ENCODE measurements around the gene ACVR2B.
"Not testable (repeated sequence)": the region's sequence is repeated elsewhere in the genome, so short reads cannot be mapped to it uniquely, and the experiment has no call there.

ACVR2B gene

DNA sequence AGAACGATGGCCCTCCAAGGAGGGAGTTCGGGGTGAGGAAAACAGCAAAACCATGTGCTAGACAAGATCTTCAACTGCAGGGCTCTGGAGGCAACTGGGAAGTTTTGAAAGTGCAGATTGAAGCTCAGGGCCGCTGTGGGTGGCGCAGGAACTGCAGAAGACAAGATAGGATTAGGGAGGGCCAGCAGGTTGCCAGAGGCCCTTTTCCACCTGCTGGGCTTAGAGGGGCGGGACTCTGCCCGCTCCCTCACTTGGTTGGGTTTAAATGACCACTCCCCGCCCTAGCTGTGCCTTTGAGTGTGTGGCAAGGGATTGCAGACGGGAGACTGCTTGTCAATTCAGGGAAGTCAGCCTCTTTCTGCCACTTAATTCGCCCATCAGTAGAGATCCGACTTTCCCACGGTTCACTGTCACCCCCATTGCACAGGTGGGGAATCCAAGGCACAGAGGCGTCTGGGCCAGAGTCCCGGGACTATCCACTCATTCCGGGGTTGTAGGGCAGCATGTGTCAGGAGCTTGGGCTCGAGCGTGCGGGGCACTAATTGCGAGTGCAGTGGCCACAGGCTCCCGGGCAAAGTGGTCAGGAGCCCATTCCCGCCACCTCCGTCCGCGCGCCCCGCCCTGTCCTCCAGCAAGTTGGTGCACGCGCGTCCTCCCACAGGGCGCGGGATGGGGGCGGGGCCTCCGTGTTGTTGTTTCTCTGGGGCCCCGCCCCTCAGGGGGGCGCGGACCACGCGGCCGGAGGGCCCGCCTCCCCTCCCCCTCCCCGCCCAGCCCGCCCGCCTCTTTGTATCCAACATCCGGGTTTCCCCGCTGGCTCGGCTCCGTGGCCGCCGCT is at the start of gene ACVR2B:
Gene ACVR2B (plus strand): TSS at position 816 of the 838 bp plus-strand sequence. CDS start 433 bp downstream, outside the sequence.
- peaks cover 10% of the 10 kb centered on the region for H3K27me3 Mint-ChIP-seq
- peak; percentile 80 for DNase-seq
- H3K27ac Mint-ChIP-seq, result peak within 1 kb of the TSS; percentile 87
- H3K4me1 Mint-ChIP-seq (ENCODE audit: low read depth), result peaks cover 17% of the 10 kb centered on the region
- peaks cover 4% of the 10 kb centered on the region for H3K9me3 Mint-ChIP-seq
- H3K4me3 Mint-ChIP-seq, result peak within 1 kb of the TSS; percentile 87
- peaks cover 3% of the 10 kb centered on the region for H3K36me3 Mint-ChIP-seq (ENCODE audit: low read depth)

DNA sequence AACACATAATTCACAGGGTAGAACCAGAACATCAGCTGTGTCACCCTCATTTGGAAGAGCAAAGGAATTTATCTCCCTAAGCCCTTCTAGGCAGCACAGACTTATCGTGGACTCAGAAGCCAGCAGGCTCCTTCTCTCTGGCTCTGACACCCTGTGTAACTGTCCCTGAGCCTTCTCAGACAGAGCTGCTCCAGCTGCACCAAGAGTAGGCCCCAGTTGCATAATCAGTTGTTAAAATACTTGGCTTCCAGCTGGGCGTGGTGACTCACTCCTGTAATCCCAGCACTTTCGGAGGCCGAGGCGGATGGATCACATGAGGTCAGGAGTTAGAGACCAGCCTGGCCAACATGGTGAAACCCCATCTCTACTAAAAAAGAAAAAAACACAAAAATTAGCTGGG is 49.4 kb upstream of the ACVR2B start:
- H3K27ac Mint-ChIP-seq, result no peak overlapping the region

DNA sequence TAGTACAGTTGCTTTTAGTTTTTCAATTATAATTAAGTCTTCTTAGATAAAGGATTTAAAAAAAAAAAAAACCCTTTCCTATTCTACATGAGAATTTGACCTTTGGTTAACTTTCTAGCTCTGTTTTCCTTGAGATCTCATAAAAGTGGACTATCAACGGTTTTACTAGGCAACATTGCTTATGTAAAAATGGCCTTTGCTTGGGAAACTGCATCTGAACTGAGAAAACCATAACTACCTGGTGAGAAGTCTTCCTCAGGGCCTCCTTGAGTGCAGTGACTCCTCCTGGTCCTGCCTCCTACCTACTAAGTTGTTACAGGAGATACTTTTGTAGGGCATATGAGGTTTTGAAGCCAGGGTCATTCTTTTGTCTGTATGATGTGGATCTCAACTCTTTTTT is 42.1 kb upstream of the ACVR2B start:
- no peaks in the 10 kb centered on the region for H3K4me1 Mint-ChIP-seq (ENCODE audit: low read depth)
- DNase-seq, result no peak
- H3K27me3 Mint-ChIP-seq, result no peaks in the 10 kb centered on the region
- no peaks in the 10 kb centered on the region for H3K9me3 Mint-ChIP-seq
- no peak overlapping the region for H3K4me3 Mint-ChIP-seq
- no peaks in the 10 kb centered on the region for H3K36me3 Mint-ChIP-seq (ENCODE audit: low read depth)
- H3K27ac Mint-ChIP-seq, result no peak overlapping the region

More for the DNA sequence above, 49.4 kb upstream of the ACVR2B start:
- no peak for DNase-seq
- Mint-ChIP-seq H3K27me3 (no peaks in the 10 kb centered on the region), H3K4me1 (ENCODE audit: low read depth) (no peaks in the 10 kb centered on the region), H3K36me3 (ENCODE audit: low read depth) (peaks cover 56% of the 10 kb centered on the region), H3K9me3 (peaks cover 2% of the 10 kb centered on the region), H3K4me3 (no peak overlapping the region)

DNA sequence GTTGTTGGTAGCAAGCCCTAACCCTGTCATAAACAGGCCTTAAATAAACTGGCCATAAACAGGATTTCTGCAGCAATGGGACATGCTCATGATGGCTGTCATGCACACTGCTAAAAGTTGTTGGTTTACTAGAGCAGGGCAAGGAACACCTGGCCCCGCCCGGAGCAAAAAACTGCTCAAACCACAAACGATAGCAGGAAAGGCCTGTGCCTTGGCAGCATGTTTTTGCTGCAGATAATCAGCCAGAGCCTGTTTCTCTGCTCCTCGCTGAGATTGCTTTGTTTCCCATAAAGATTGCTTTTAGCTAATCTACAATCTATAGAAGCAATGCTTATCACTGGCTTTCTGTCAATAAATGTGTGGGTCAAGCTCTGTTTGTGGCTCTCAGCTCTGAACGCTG is 32.9 kb upstream of the ACVR2B start:
- DNase-seq; H3K27me3 Mint-ChIP-seq; H3K4me3 Mint-ChIP-seq; H3K9me3 Mint-ChIP-seq; H3K27ac Mint-ChIP-seq; H3K36me3 Mint-ChIP-seq (ENCODE audit: low read depth): not testable (repeated sequence)
- peaks cover 22% of the 10 kb centered on the region for H3K4me1 Mint-ChIP-seq (ENCODE audit: low read depth)

DNA sequence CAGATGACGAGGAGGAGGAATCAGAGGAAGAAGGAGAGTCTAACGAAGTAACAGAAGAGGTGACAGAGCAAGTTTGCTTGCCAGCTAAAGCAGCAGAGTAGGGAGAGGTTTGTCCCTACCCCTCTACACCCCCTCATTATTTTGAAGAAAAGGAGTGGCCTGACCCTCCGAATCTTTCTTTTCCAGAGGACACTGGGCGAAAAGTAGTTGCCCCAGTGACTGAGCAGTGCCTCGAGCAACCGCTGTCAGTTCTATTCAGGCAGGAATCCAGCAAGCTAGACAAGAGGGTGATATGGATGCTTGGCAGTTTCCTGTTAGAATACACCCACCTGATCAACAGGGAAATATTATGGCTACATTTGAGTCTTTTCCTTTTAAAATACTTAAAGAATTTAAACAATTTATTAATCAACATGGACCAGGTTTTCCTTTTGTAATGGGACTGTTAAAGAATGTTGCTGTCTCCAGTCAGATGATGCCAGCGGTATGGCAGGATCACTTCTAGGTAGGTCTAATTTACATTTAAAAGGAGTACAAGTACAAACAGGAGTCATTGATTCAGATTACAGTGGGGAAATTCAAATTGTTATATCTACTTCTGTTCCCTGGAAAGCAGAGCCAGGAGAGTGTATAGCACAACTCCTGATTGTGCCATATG is 31.9 kb upstream of the ACVR2B start:
- Mint-ChIP-seq H3K27me3 (no peaks in the 10 kb centered on the region), H3K27ac (no peak overlapping the region), H3K9me3 (no peaks in the 10 kb centered on the region), H3K4me1 (ENCODE audit: low read depth) (peaks cover 32% of the 10 kb centered on the region), H3K4me3 (no peak overlapping the region), H3K36me3 (ENCODE audit: low read depth) (no peaks in the 10 kb centered on the region)
- DNase-seq, result no peak

DNA sequence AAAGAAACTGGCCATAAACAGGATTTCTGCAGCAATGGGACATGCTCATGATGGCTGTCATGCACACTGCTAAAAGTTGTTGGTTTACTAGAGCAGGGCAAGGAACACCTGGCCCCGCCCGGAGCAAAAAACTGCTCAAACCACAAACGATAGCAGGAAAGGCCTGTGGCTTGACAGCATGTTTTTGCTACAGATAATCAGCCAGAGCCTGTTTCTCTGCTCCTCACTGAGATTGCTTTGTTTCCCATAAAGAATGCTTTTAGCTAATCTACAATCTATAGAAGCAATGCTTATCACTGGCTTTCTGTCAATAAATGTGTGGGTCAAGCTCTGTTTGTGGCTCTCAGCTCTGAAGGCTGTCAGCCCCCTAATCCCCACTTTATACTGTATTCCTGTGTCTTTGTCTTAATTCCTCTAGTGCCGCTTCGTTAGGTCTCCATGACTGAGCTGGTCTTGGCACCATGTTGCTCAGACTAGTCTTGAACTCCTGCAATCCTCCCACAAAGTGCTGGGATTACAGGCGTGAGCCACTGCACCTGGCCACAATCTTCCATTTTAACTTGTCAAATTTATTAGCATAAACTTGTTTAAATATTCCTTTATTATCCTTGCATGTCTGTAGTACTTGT is 26.8 kb upstream of the ACVR2B start:
- H3K9me3 Mint-ChIP-seq; DNase-seq; H3K27ac Mint-ChIP-seq; H3K36me3 Mint-ChIP-seq (ENCODE audit: low read depth); H3K4me3 Mint-ChIP-seq; H3K27me3 Mint-ChIP-seq: not testable (repeated sequence)
- H3K4me1 Mint-ChIP-seq (ENCODE audit: low read depth), result peaks cover 40% of the 10 kb centered on the region

DNA sequence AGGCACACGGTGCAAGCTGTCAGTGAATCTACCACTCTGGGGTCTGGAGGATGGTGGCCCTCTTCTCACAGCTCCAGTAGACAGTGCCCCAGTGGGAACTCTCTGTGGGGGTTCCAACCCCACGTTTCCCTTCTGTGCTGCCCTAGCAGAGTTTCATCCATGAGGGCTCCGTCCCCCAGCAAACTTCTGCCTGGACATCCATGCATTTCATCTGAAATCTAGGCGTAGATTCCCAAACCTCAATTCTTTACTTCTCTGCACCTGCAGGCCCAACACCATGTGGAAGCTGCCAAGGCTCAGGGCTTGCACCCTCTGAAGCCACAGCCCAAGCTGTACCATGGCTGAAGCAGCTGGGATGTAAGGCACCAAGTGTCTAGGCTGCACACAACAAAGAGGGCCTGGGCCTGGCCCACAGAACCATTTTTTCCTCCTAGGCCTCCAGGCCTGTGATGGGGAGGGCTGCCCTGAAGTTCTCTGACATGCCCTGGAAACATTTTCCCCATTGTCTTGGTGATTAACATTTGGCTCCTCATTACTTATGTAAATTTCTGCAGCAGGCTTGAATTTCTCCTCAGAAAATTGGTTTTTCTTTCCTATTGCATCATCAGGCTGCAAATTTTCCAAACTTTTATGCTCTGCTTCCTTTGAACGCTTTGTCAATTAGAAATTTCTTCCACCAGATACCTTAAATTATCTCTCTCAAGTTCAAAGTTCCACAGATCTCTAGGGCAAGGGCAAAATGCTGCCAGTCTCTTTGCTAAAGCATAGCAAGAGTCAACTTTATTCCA is 20.6 kb upstream of the ACVR2B start:
- Mint-ChIP-seq H3K4me1 (ENCODE audit: low read depth) (peaks cover 19% of the 10 kb centered on the region), H3K9me3 (peaks cover 39% of the 10 kb centered on the region), H3K36me3 (ENCODE audit: low read depth) (peaks cover 29% of the 10 kb centered on the region)
- not testable (repeated sequence) for DNase-seq, H3K27ac Mint-ChIP-seq, H3K4me3 Mint-ChIP-seq, H3K27me3 Mint-ChIP-seq

DNA sequence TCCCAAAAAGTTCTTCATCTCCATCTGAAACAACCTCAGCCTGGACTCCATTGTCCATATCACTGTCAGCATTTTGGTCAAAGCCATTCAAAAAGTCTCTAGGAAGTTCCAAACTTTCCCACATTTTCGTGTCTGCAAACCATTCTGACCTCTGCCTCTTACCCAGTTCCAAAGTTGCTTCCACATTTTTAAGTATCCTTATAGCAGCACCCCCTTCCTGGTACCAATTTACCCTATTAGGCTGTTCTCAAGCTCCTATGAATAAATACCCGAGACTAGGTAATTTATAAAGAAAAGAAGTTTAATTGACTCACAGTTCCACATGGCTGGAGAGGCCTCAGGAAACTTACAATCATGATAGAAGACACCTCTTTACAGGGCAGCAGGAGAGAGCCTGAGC is 20.0 kb upstream of the ACVR2B start:
- H3K27ac Mint-ChIP-seq, DNase-seq, H3K4me3 Mint-ChIP-seq, H3K27me3 Mint-ChIP-seq: not testable (repeated sequence)
- Mint-ChIP-seq H3K36me3 (ENCODE audit: low read depth) (peaks cover 29% of the 10 kb centered on the region), H3K4me1 (ENCODE audit: low read depth) (peaks cover 16% of the 10 kb centered on the region), H3K9me3 (peaks cover 40% of the 10 kb centered on the region)

DNA sequence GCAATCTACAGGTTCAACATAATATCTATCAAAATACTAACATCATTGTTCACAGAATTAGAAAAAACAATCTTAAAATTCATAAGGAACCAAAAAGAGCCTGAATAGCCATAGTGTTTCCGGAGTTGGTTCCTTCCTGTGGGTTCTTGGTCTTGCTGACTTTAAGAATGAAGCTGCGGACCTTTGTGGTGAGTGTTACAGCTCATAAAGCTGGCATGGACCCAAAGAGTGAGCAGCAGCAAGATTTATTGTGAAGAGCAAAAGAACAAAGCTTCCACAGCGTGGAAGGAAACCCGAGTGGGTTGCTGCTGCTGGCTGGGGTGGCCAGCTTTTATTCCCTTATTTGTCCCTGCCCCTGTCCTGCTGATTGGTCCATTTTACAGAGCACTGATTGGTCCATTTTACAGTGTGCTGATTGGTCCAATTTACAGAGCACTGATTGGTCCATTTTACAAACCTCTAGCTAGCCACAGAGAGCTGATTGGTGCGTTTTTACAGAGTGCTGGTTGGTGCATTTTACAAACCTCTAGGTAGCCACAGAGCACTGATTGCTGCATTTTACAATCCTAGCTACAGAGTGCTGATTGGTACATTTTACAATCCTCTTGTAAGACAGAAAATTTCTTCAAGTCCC is 15.1 kb upstream of the ACVR2B start:
- H3K4me1 Mint-ChIP-seq (ENCODE audit: low read depth); H3K36me3 Mint-ChIP-seq (ENCODE audit: low read depth); H3K27me3 Mint-ChIP-seq; H3K4me3 Mint-ChIP-seq; DNase-seq; H3K27ac Mint-ChIP-seq: not testable (repeated sequence)
- peaks cover 34% of the 10 kb centered on the region for H3K9me3 Mint-ChIP-seq

DNA sequence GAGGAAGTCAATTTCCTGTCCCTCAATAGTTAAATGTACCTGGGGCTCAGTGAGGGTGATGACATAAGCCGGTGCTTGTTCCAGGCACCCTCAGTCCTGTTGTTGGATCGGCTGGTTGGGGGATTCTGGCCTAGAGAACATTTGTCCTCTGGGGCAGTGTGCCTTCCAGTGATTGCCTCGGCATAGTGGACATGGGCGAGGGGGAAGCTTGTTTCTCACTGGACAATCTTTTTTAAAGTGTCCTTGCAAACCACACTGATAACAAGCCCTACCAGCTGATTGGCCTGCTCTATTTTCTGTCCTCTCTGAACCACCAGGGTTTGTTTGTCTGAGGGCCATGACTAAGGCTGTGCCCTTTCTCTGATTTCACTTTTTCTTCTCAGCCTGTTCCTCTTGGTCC is 10.5 kb upstream of the ACVR2B start:
- not testable (repeated sequence) for H3K9me3 Mint-ChIP-seq; DNase-seq; H3K27ac Mint-ChIP-seq; H3K36me3 Mint-ChIP-seq (ENCODE audit: low read depth); H3K4me1 Mint-ChIP-seq (ENCODE audit: low read depth); H3K27me3 Mint-ChIP-seq; H3K4me3 Mint-ChIP-seq

DNA sequence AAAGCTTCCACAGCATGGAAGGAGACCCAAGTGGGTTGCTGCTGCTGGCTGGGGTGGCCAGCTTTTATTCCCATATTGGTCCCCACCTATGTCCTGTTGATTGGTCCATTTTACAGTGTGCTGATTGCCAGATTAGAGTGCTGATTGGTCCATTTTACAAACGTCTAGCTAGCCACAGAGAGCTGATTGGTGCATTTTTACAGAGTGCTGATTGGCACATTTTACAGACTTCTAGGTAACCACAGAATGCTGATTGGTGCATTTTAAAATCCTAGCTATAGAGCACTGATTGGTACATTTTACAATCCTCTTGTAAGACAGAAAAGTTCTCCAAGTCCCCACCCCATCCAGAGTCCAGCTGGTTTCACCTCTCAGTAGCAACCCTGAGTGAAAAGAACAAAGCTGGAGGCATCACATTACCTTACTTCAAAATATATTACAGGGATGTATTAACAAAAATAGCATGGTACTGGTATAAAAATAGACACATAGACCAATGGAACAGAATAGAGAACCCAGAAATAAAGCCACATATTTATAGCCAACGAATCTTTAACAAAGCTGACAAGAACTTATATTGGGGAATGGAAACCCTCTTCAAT is 7.5 kb upstream of the ACVR2B start:
- DNase-seq, result no peak
- H3K27me3 Mint-ChIP-seq, result peaks cover 2% of the 10 kb centered on the region
- H3K27ac Mint-ChIP-seq, result no peak overlapping the region
- H3K36me3 Mint-ChIP-seq (ENCODE audit: low read depth), result no peaks in the 10 kb centered on the region
- H3K9me3 Mint-ChIP-seq, result peaks cover 4% of the 10 kb centered on the region
- H3K4me3 Mint-ChIP-seq, result no peak overlapping the region
- H3K4me1 Mint-ChIP-seq (ENCODE audit: low read depth), result no peaks in the 10 kb centered on the region

DNA sequence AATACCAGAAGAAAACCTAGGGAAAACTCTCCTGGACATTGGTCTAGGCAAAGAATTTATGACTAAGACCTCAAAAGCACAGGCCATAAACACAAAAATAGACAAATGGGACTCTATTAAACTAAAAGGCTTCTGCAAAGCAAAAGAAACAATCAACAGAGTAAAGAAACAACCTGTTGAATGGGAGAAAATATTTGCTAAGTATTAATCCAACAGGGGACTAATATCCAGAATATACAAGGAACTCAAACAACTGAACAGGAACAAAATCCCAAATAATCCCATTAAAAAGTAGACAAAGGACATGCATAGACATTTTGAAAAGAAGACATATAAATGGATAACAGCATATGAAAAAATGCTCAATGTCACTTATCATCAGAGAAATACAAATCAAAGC is 6.9 kb upstream of the ACVR2B start:
- H3K4me3 Mint-ChIP-seq, result no peak overlapping the region
- H3K9me3 Mint-ChIP-seq, result peaks cover 4% of the 10 kb centered on the region
- peaks cover 2% of the 10 kb centered on the region for H3K27me3 Mint-ChIP-seq
- H3K36me3 Mint-ChIP-seq (ENCODE audit: low read depth), result no peaks in the 10 kb centered on the region
- H3K4me1 Mint-ChIP-seq (ENCODE audit: low read depth), result no peaks in the 10 kb centered on the region
- H3K27ac Mint-ChIP-seq, result no peak overlapping the region
- DNase-seq, result no peak

DNA sequence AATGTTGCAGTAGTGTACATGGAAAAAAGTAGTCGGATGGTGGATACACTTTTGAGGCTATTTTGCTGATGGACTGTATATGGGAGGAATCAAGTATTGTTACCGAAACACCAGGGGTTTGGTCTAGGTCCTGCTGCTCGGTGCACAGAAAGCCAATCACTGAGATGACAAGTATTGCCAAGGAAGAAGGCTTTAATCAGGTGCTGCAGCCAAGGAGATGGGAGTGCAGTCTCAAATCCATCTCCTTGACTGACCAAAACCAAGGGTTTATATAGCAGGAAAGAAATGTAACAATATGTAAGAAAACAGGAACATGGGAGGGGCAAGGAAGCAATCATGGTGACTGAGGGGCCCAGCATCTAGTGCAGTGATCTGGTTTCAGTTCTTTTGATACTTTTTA is 2.8 kb upstream of the ACVR2B start:
- no peak for DNase-seq
- H3K4me1 Mint-ChIP-seq (ENCODE audit: low read depth), result peaks cover 14% of the 10 kb centered on the region
- H3K4me3 Mint-ChIP-seq, result no peak overlapping the region
- no peak overlapping the region for H3K27ac Mint-ChIP-seq
- peaks cover 10% of the 10 kb centered on the region for H3K27me3 Mint-ChIP-seq
- H3K9me3 Mint-ChIP-seq, result peaks cover 4% of the 10 kb centered on the region
- H3K36me3 Mint-ChIP-seq (ENCODE audit: low read depth), result peaks cover 3% of the 10 kb centered on the region

DNA sequence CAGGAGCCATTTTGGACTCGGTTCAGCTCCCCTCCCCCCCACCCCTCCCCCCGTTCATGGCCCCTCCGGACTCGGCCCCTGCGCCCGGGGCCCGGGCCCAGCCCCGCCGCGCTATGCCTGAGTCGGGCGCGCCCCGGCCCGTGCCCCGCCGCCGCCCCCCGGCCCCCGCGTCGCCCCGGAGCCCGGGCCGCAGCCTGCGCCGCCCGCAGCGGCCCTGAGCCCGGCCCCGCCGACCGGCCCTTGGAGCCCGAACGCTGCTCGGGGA is 155 bp downstream of the ACVR2B start:
- peaks cover 10% of the 10 kb centered on the region for H3K27me3 Mint-ChIP-seq
- H3K36me3 Mint-ChIP-seq (ENCODE audit: low read depth), result peaks cover 3% of the 10 kb centered on the region
- H3K27ac Mint-ChIP-seq, result no peak overlapping the region
- no peak for DNase-seq
- peaks cover 4% of the 10 kb centered on the region for H3K9me3 Mint-ChIP-seq
- peak overlapping the region; percentile 87 for H3K4me3 Mint-ChIP-seq
- peaks cover 17% of the 10 kb centered on the region for H3K4me1 Mint-ChIP-seq (ENCODE audit: low read depth)
